Osteoblast (primary cell): ENCODE data around the gene UCK1. TPM values are rescaled to one million over a fixed set of nuclear protein-coding genes. Genes with fewer than 3 reads are reported as not detected.

Experiments used
- small RNA-seq: library from RNA; depleted of rRNA; stranded (forward); fragments of <200 nt; gene quantifications from one replicate; pipeline ENCODE3, GENCODE V24; 2012
- total RNA-seq: library from RNA; depleted of rRNA; stranded (reverse); fragments of >200 nt; gene quantifications from 2 replicates; pipeline ENCODE4 v1.2.3, GENCODE V29; 2012

UCK1 gene
- total RNA-seq, 1 donor, result 19.5 TPM

Small RNA genes within 50 kb of the gene (small RNA-seq; reads per million reads assigned to genes)
- gene SNORD62A (not detected), gene SNORD62B (0.52 reads per million)

Other genes with a start within 250 kb of the UCK1 start
- 16.3 and 18.0 TPM in 2 replicates for gene PLPP7, start 241.5 kb downstream of the UCK1 start, total RNA-seq
- gene PRRC2B, start 137.2 kb downstream of the UCK1 start, total RNA-seq, result 61.6 and 70.9 TPM in 2 replicates
- 32.6 and 33.9 TPM in 2 replicates for gene POMT1, start 28.3 kb downstream of the UCK1 start, total RNA-seq
- gene PRRT1B, start 14.3 kb upstream of the UCK1 start, total RNA-seq, result not detected in 2 replicates
- gene RAPGEF1, start 208.8 kb upstream of the UCK1 start, total RNA-seq, result 34.7 and 42.1 TPM in 2 replicates